Spleen (tissue), 7 donors: ENCODE results near the gene CTDSP2.

Experiments used
- POLR2A ChIP-seq, 3 donors: fragments of 450-650 bp; IDR thresholded peaks; one replicate each; pipeline ENCODE4 v1.5.1; 2017; ENCODE audit warnings: antibody characterized with exemption in 3 of 3, mild to moderate bottlenecking in 1 of 3
- POLR2AphosphoS5 ChIP-seq, 3 donors: sonication (generic); formaldehyde crosslinking; IDR thresholded peaks; one replicate each; pipeline ENCODE4 v1.5.1; 2017; ENCODE audit warnings: antibody characterized with exemption in 3 of 3
- TF ChIP-seq, protein P1 (sequence below), 11 experiments: fragments of 200-600 bp in 7 of 11; fragments of 450-650 bp in 4 of 11; sonication (generic) in 4 of 11; IDR thresholded peaks in 8 of 11; conservative IDR thresholded peaks in 3 of 11; 1 replicate in 7 of 11; 2 replicates in 4 of 11; pipeline versions ENCODE4 v1.4.0 to v1.8.0; 2016 to 2021; ENCODE audit warnings: antibody characterized with exemption in 11 of 11, inconsistent platforms in 4 of 11, mild to moderate bottlenecking in 1 of 11
- donor health status: DM: no; HTN: no; CAD: no; lungs with moderate emphysema.
- donor health status: DM: no; HTN: no; CAD: no.
- donor health status: DM: no; HTN: no; CAD: no.

DNA sequence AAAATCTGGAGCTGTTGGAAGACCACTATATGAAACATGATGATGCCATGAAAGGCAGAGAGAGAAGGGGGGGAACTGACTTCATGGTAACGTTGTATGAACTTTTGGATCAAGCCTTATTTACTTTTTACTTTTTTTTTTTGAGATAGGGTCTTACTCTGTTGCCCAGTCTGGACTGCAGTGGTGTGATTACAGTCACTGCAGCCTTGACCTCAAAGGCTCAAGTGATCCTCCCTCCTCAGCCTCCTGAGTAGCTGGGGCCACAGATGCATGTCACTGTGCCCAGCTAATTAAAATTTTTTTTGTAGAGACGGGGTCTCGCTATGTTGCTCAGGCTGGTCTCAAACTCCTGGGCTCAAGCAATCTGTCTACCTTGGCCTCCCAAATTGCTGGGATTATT is 31.3 kb upstream of the CTDSP2 start:
- TF ChIP-seq, protein P1, sequence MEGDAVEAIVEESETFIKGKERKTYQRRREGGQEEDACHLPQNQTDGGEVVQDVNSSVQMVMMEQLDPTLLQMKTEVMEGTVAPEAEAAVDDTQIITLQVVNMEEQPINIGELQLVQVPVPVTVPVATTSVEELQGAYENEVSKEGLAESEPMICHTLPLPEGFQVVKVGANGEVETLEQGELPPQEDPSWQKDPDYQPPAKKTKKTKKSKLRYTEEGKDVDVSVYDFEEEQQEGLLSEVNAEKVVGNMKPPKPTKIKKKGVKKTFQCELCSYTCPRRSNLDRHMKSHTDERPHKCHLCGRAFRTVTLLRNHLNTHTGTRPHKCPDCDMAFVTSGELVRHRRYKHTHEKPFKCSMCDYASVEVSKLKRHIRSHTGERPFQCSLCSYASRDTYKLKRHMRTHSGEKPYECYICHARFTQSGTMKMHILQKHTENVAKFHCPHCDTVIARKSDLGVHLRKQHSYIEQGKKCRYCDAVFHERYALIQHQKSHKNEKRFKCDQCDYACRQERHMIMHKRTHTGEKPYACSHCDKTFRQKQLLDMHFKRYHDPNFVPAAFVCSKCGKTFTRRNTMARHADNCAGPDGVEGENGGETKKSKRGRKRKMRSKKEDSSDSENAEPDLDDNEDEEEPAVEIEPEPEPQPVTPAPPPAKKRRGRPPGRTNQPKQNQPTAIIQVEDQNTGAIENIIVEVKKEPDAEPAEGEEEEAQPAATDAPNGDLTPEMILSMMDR (IDR thresholded peaks at IDR 0.05 in 8 of 11, conservative IDR thresholded peaks at IDR 0.05 in 3 of 11) = no peak
- TF ChIP-seq POLR2AphosphoS5 (IDR thresholded peaks at IDR 0.05) = no peak
- no peak for TF ChIP-seq POLR2A (IDR thresholded peaks at IDR 0.05)
